ENCODE measurements around the gene SAMSN1.
"Not testable (repeated sequence)": the region's sequence is repeated elsewhere in the genome, so short reads cannot be mapped to it uniquely, and the experiment has no call there.

SAMSN1 gene

DNA sequence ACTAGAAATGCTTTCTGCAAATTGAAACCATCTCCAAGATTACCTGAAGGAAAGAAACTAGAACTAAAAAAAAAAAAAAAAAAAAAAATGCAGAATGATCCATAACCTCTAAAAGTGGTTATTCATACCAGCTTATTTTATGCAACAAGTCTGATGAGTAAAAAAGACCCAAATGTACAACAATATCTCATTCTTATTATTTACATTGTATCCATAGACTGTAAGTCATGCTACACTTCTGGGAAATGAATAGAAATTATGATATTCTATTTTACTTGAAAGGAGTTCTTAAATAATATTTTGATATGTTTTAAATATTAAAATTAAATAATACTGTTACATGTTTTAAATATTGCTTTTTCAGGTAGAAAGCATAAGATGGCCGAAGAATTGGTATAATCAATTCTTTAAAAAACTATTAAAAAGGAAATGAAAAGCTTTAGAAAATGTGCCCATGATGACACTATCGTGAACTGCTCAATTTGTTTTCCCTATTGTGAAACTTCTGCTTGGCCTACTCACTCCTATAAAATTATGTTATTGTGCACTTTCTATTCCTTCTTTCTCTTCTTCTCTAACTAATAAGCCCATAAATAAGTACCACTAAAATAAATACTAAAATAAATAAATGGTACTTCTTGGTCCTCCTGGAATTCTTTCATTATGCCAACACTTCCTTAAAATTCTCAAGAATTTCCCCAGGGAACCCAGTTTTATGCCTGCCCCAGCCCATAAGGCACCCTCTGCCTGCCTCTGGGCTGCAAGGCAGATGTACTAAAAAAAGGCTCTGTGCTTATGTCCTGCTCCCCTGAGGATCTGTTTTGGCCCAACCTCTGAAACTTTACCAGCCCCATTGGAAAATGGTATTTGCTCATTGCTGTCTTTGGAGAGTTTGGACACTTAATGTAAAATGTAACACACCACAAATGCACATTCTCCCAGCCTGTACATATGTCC, 18.1 kb downstream of the SAMSN1 start:
- no peak for DNase-seq (ENCODE audit: low read depth)

DNA sequence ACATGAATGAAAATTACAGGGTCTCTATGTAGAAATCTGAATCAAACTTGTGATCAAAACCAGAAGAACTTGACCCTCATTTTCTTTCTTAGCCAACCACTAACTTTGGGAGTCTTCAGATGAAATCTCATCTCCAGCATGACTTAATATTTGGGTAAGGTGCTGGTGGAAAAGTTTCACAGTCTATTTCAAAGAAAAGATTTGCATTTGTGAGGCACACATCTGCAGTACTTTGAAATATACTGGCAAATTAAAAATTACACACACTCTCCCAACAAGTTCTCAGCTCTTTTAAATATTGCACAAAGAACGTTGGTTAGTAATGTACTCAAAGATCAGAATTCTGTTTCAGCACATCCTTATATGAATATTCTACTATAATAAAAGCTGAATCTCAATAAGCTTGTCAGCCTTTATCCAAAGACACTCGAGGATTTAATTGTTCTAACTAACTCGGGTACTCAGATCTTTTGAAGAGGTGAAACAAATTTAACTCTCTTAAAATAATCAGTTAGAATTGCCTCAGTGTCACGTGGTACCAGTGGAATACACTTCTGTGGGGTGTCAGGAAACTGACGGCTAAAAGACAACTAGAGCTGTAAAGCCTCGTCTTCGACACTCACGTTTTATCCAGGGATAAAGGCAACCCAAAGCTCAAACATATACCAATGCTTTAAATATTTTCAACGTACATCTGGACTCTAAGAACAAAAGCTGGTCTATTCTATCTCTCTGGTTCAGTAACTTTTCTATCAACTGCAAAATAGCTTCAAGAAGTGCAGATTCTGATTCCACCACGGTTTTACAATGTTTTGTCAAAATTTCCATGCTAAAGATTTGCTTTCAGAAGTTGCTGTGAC, 19.0 kb downstream of the SAMSN1 start:
- no peak for DNase-seq (ENCODE audit: low read depth)

DNA sequence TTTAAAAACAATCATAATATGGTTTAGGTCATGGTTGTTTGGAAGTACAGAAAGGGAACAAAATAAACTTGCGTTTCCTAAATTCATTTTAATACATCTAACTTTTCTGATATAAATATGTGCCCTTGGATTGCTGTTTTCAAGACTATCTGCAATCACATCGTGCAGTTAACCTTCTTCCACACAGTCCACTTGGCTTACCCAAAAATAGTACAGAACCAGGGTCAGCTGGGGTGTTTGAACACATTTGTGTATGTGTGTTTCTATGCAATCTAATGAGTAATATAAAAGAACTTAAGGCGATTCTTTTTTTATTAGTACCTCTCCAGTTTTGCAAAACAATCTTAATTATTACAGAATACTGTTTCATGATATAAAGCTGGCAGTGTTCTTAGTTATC, 19.9 kb downstream of the SAMSN1 start:
- DNase-seq (ENCODE audit: low read depth) = no peak

DNA sequence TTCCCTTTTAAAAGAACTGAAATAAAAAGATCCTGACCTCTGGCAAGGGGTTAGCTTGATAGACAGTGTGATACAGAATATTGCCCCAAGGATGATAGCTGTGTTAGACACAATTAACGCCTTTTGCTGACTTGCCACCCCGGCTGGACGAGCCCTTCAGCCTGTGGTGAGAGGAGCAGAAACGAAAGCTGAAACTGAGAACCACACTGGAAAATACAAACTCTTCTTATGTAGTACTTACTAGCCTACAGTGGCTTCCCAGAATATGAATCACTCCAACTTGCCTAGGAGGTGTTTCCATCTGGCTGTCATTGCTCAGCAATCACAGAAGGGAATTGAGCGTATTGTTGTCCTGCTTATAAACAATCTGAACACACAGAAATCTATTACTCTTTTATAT, 22.9 kb downstream of the SAMSN1 start:
- DNase-seq (ENCODE audit: low read depth) = peak; percentile 46

DNA sequence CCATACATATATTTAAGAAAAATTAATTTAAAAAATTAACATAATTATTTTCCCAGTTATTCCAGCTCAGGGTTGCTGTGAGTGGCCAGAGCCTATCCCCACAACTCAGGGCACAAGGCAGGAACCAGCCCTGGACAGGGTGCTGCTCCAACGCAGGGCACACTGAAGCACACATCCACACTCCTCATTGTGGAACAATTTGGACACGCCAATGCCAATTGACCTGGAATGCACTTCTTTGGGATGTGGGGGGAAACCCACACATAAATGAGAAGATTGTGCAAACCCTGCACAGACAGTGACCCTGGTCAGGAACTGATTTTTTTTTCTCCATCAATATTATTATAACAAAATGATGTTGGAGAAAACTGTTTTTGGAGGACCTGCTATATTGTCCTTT, 23.4 kb downstream of the SAMSN1 start:
- DNase-seq (ENCODE audit: low read depth) = no peak

DNA sequence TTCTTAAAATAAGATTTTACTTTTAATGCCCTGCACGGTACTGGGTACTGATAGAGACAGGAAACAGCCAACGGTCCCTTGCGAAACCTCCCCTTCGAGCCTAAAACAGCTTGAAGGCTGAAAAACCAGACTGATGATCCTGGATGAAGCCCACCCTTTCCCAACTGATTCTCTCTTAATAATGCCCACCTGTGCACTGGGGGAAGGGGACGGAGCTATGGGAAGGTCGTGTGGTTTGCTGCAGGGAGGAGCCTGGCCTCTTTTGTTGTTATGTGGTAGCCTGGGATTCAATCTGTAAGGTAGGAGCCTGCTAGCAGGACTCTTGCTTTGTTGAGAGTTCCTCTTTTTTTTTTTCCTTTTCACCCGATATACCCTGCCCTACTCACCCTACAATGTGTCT, 25.6 kb downstream of the SAMSN1 start:
- DNase-seq (ENCODE audit: low read depth) = no peak

DNA sequence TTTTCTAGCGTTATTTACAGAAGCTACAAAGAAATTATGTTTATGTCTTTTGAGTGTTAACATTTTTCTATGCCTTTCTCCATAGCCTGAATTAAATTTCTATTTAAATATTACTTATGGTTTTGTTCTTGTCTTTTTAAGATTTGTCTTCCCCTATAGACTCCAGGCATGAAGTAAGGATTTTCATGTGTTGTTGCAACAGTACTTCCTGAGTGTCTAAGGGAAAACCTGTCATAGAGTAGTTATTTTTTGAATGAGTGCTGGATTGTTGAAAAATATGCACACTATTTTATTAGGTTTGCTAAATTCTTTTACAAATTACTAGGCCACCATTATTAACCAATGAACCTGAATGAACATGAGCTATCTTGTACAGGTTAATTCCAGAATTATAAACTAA, 27.1 kb downstream of the SAMSN1 start:
- no peak for DNase-seq (ENCODE audit: low read depth)

DNA sequence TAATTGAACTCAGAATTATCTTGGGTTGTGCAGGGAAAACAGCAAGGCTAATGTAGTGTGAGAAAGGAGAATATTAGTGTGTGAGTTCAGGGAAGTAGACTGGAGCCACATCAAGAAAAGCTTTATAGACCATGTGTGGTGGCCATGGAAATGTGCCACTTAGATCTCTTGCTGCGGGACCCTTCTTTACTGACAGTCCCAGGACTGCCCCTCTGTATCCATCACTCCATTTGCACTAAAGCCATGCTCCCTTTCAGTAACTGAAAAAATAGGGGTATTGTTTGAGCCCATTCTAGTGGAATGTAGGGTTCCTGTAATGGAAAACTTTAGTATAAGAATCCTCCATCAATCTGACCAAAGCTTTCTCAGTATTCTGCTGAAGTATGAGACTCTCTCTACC, 32.3 kb downstream of the SAMSN1 start:
- DNase-seq (ENCODE audit: low read depth) = no peak

DNA sequence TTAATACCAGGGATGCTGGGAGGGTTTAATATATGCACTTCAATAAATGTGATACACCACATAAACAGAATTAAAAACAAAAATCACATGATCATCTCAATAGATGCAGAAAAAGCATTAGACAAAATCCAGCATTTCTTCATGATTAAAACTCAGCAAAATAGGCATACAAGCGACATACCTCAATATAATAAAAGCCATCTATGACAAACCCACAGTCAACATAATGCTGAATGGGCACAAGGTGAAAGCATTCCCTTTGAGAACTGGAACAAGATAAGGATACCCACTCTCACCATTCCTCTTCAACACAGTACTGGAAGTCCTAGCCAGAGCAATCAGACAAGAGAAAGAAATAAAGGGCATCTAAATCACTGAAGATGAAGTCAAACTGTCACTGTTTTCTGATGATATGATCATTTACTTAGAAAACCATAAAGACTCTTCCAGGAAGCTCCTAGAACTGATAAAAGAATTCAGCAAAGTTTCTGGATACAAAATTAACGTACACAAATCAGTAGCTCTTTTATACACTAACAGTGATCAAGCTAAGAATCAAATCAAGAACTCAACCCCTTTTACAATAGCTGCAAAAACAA, 39.2 kb downstream of the SAMSN1 start:
- DNase-seq (ENCODE audit: low read depth) = not testable (repeated sequence)

DNA sequence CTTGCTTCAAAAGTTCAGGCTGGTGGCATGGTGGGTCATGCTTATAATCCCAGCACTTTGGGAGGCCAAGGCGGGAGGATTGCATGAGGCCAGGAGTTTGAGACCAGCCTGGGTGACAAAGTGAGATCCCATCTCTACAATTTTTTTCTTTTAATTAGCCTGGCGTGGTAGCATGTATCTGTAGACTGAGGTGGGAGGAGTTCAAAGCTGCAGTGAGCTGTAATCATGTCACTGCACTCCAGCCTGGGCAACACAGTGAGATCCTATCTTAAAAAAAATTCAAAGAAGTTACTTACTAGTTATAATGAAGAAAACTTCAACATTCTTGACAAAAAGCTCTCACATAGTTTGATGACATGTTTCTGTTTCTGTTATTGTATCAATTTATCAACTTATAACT, 45.2 kb downstream of the SAMSN1 start:
- DNase-seq (ENCODE audit: low read depth) = no peak

DNA sequence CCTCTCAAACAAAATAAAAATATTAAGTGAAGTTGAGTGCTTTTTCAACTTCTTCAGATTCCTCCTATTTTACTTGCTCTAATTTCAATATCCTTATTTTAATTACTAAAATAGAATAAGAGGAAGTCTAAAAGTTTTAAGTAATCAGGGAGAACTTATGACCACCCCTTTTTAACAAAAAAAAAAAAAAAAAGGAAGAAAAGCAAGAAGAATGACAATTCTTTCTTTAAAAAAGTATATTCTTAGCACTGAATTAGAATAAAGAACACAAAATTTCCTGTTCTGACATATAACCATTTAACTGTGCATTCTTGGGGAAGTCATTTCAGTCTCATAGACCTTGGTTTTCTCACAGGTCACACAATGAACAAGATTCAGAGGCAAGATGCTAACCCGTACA, 46.8 kb downstream of the SAMSN1 start:
- DNase-seq (ENCODE audit: low read depth) = no peak

DNA sequence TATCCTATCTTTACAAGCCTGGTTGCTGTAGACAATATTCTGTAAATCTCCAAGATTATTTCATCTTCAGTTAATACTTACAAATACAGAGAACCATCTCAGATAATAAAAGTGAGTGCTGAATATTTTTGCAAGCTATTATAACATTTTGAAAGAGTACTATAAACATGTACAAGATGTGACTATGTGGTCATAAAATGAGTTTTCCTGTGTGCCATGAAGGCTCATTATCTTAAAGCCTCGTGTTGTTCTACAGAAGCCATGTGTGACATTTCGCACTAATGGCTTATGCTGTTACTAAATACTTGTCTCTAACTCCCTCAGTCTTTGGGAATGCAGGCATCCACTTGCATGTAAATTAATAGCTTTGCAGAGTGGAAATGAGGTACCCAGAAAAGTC, 48.3 kb downstream of the SAMSN1 start:
- no peak for DNase-seq (ENCODE audit: low read depth)

DNA sequence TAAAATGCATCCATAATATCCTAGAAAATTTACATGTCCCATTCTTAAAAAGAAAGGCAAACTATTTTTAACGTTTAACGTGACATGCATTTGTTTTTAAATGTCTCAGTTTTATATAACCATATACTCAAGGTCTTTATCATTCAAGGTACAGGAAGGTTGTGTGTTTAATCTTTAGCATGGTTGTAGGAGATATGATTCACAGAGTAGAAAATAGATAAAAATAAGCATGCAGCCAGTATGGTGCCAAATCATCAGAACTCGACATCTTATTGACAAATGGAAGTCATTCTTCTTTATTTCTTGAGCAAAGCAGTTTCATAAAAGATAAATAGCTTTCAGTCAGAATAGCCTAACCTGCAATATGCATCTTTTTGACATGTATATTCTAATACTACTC, 51.0 kb downstream of the SAMSN1 start:
- DNase-seq (ENCODE audit: low read depth) = no peak

DNA sequence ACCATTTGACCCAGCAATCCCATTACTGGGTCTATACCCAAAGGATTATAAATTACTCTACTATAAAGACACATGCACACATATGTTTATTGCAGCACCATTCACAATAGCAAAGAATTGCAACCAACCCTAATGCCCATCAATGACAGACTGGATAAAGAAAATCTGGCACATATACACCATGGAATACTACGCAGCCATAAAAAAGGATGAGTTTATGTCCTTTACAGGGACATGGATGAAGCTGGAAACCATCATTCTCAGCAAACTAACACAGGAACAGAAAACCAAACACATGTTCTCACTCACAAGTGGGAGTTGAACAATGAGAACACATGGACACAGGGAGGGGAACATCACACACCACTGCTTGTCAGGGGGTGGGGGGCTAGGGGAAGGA, 51.9 kb downstream of the SAMSN1 start:
- not testable (repeated sequence) for DNase-seq (ENCODE audit: low read depth)

DNA sequence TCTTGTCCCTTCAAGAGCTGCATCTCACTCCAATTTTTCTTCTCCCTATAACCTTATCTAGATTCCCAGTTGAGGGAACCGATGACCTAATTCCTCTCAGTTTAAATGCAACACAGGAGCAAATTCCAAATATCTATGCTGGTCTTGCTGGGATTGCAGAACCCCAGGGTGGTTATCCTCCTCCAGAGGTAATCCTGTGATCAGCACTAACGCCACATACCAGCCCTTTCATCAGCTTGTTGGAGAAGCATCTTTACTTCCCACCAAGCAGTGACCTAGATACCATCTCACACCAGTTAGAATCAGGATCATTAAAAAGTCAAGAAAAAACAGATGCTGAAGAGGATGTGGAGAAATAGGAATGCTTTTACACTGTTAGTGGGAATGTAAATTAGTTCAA, 52.4 kb downstream of the SAMSN1 start:
- no peak for DNase-seq (ENCODE audit: low read depth)

DNA sequence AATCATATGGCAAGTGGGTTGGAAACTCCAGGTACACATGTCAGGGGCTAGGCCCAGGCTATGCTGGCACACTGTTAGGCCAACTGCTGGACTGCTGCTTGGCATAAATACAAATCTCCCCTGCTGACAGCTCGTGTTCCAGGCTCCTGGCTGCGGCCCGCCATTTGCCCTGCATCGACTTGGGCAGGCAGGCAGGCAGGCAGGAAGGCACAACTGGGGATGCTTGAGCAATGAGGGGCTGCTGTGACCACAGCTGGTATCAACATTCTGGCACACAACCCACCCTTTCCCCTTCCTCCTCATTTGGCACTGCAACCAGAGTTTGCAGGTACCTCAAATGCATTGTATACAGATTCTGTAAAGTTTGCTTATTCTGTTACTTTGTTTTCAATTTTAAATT, 53.2 kb downstream of the SAMSN1 start:
- DNase-seq (ENCODE audit: low read depth) = no peak

DNA sequence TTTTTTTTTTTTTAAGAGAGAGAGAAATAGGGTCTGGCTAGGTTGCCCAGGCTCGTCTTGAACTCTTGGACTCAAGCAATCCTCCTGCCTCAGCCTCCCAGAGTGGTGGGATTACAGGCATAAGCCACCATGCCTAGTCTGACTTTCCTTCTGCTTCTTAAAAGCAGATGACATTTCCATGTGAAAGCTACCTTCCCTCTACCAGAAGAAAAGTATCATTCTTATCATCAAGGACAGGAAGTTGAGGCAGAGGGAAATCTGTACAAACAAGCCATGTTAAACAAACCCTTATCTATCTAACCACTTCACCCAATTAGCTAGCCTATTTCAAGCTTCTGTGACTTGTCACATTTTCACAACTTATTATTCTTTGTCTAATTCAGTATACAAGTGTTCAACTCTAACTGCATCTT, 54.8 kb downstream of the SAMSN1 start:
- no peak for DNase-seq (ENCODE audit: low read depth)

DNA sequence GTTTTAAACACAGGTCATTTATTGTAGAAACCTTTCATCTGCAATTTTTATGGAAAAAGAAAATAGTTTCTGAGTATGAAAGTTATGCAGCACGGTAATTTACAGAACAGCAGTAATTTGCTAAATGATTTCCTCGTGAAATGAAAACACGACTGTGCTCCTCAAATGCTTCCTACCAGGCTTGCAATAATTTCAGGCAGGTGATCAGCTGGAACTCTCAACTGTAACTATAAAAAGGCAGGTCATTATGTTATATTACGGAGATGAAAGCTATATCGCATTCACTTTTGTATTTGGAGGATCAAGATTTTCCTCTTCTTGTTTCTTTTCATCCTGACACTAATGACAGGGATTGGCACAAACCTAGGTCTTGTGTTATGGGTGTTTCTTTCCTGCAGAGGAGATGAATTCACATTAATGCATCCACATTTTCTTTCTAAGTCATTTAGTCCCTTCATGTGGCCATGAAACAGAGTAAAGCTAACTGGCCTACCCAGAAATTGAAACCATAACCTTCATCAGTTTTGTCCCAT, 57.4 kb downstream of the SAMSN1 start:
- DNase-seq (ENCODE audit: low read depth) = no peak

DNA sequence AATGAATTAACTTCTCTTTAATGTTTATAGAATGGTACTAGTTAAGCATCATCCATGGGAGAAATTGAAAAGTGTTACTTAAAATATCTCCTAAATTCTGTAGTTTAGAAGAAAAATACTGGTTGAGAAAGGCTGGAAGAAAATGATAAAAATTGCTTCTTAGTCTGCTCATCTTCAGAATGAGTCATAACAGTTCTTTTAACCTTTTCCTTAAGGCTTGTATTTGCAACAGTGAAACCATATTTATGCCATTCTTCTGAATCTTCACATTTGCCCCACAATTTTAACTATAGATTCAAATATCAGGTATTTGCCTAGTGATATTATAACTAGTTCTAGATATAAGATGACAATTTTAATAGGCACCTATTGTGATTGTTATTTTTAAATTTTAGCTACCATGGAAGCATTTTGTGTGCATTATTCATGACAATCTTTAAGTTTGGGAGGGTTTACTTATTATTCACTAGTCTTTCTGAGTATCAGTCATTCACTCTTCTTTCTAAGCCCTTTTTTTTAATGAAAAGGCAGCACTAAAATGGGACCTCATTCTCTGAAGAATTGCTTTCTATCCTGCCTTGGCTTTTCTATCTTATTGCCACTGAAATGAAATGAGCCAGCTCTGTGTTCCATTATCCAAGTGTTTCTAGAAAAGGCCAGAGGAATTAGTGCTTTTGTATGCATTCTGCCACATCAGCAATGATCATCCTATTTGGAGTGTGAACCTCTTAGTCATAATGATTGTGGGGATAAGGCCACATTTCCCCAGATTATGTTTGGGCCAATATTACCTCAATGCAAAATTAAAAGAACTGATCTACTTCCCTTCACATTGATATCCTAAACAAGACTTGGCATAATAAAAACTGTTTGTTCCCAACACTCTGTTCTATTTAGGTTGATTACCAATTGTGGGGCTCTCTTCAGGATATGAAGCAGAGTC, 58.4 kb downstream of the SAMSN1 start:
- no peak for DNase-seq (ENCODE audit: low read depth)

DNA sequence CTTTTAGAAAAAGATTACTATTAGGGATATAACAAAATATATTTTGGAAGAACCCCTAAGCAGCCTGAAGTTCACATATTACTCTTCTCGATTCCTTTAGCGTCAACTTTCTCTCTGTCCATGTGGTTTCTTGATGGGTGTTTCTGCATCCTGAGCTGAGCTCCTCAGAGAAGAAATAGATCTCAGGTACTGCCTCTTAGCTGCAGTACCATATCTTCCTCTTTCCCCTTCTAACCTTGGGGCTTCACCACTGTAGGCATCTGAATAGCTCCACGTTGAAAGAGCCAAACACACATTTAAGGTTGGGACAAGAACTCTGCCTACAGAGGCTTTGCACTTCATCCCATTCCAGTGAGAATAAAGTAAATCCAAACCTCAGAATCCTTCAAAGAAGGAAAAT, 59.2 kb downstream of the SAMSN1 start:
- DNase-seq (ENCODE audit: low read depth) = no peak

All from activated T-cell treated with anti-CD3 and anti-CD28 coated beads for 48 hours (primary cell).